SU-DHL-6 (cell line): Measurements from ENCODE around the gene DCANP1.

Experiments used
- H2AFZ ChIP-seq: fragments of 200-600 bp; sonication (generic); 2 replicates; pipeline ENCODE4 v1.6.1; 2014; ENCODE audit warnings: low read depth, mild to moderate bottlenecking, moderate library complexity, mixed read lengths, antibody characterized with exemption, low read length; ENCODE audit not compliant: severe bottlenecking
- H3F3A ChIP-seq: fragments of 200-600 bp; shearing (Covaris generic); 2 replicates; pipeline ENCODE4 v1.6.0; 2016; ENCODE audit warnings: antibody characterized with exemption, mild to moderate bottlenecking; ENCODE audit not compliant: insufficient read depth
- H3K27ac ChIP-seq: fragments of 200-600 bp; sonication (generic); 2 replicates; pipeline ENCODE4 v1.5.1; 2016; ENCODE audit warnings: low read depth, mild to moderate bottlenecking, low read length, moderate library complexity, mixed read lengths
- H3K27me3 ChIP-seq: fragments of 200-600 bp; sonication (generic), shearing (Covaris generic); 2 replicates; pipeline ENCODE4 v1.6.0; 2014; ENCODE audit warnings: mild to moderate bottlenecking, low read length
- H3K36me3 ChIP-seq: fragments of 200-600 bp; sonication (generic); 2 replicates; pipeline ENCODE4 v1.6.1; 2014; ENCODE audit warnings: mild to moderate bottlenecking, low read length, mixed read lengths
- H3K4me2 ChIP-seq: fragments of 300-600, 200-600 bp; shearing (Covaris generic), sonication (generic); 2 replicates; pipeline ENCODE4 v1.6.0; 2014; ENCODE audit warnings: low read length, low read depth, mild to moderate bottlenecking; ENCODE audit not compliant: poor library complexity, severe bottlenecking
- H3K4me3 ChIP-seq: fragments of 200-600 bp; sonication (generic); 2 replicates; pipeline ENCODE4 v1.5.1; 2014; ENCODE audit warnings: antibody characterized with exemption, low read length, mild to moderate bottlenecking, mixed read lengths; ENCODE audit not compliant: insufficient read depth, poor library complexity, severe bottlenecking
- H3K79me2 ChIP-seq: fragments of 200-600 bp; sonication (generic); 2 replicates; pipeline ENCODE4 v1.6.1; 2014; ENCODE audit warnings: mild to moderate bottlenecking, low read length, moderate library complexity; ENCODE audit not compliant: insufficient read depth
- H3K9ac ChIP-seq: fragments of 200-600 bp; sonication (generic); 2 replicates; pipeline ENCODE4 v1.7.0; 2014; ENCODE audit warnings: mild to moderate bottlenecking, low read length
- H3K9me2 ChIP-seq: fragments of 200-600 bp; sonication (generic); replicated peaks from 2 replicates; pipeline ENCODE4 v1.6.1; 2014; ENCODE audit warnings: low read length; ENCODE audit not compliant: insufficient read depth
- H3K9me3 ChIP-seq: fragments of 200-600 bp; sonication (generic); 2 replicates; pipeline ENCODE4 v1.6.1; 2014; ENCODE audit warnings: low read length, mixed read lengths; ENCODE audit not compliant: insufficient read depth
- H4K20me1 ChIP-seq: fragments of 200-600 bp; sonication (generic); 2 replicates; pipeline ENCODE4 v1.6.1; 2014; ENCODE audit warnings: low read depth, mild to moderate bottlenecking, antibody characterized with exemption, low read length, moderate library complexity, mixed read lengths
- CTCF ChIP-seq: fragments of 200-600 bp; sonication (generic); IDR thresholded peaks from one replicate; pipeline ENCODE4 v1.5.1; 2017; ENCODE audit warnings: antibody characterized with exemption, mild to moderate bottlenecking, low read length, moderate library complexity; ENCODE audit not compliant: insufficient read depth, poor library complexity, severe bottlenecking
- EZH2phosphoT487 ChIP-seq: fragments of 200-600 bp; sonication (generic), shearing (Covaris generic); conservative IDR thresholded peaks from 2 replicates; pipeline ENCODE4 v1.6.1; 2018; ENCODE audit warnings: mild to moderate bottlenecking, antibody characterized with exemption, low read length, moderate library complexity, mixed read lengths

DCANP1 gene

GRCh38 chr5:135491038-135491551, 43.9 kb upstream of the DCANP1 start:
- H3K9ac ChIP-seq: no peak overlapping the region
- H3K4me2 ChIP-seq: no peak overlapping the region
- no peaks in the 10 kb centered on the region for H3F3A ChIP-seq
- H3K27me3 ChIP-seq: no peaks in the 10 kb centered on the region
- TF ChIP-seq EZH2phosphoT487 (no peak), CTCF (no peak)
- H3K9me3 ChIP-seq: no peaks in the 10 kb centered on the region
- H4K20me1 ChIP-seq: no peaks in the 10 kb centered on the region
- no peak overlapping the region for H3K4me3 ChIP-seq
- H3K79me2 ChIP-seq: no peaks in the 10 kb centered on the region
- H3K36me3 ChIP-seq: no peaks in the 10 kb centered on the region
- no peak overlapping the region for H3K27ac ChIP-seq
- H3K9me2 ChIP-seq: no peaks in the 10 kb centered on the region
- H2AFZ ChIP-seq: no peak overlapping the region

GRCh38 chr5:135490245-135491037, 43.3 kb upstream of the DCANP1 start:
- no peaks in the 10 kb centered on the region for H4K20me1 ChIP-seq
- H3K9me3 ChIP-seq: no peaks in the 10 kb centered on the region
- no peak overlapping the region for H2AFZ ChIP-seq
- H3K4me2 ChIP-seq: no peak overlapping the region
- no peak overlapping the region for H3K27ac ChIP-seq
- no peaks in the 10 kb centered on the region for H3F3A ChIP-seq
- H3K27me3 ChIP-seq: no peaks in the 10 kb centered on the region
- H3K79me2 ChIP-seq: no peaks in the 10 kb centered on the region
- no peak for TF ChIP-seq CTCF
- no peak for TF ChIP-seq EZH2phosphoT487
- H3K4me3 ChIP-seq: no peak overlapping the region
- H3K9me2 ChIP-seq: no peaks in the 10 kb centered on the region
- no peak overlapping the region for H3K9ac ChIP-seq
- no peaks in the 10 kb centered on the region for H3K36me3 ChIP-seq

- Histone ChIP-seq H3K79me2 (no peaks in the 10 kb centered on the region), H3K4me3 (no peak overlapping the region), H3K9me2 (no peaks in the 10 kb centered on the region), H4K20me1 (no peaks in the 10 kb centered on the region), H3K36me3 (no peaks in the 10 kb centered on the region), H3K4me2 (no peak overlapping the region), H3K27ac (no peak overlapping the region), H2AFZ (no peak overlapping the region), H3F3A (no peaks in the 10 kb centered on the region), H3K27me3 (no peaks in the 10 kb centered on the region), H3K9ac (no peak overlapping the region), H3K9me3 (no peaks in the 10 kb centered on the region)
- no peak for TF ChIP-seq CTCF
- TF ChIP-seq EZH2phosphoT487: no peak
Observed at GRCh38 chr5:135489466-135490244, 42.5 kb upstream of the DCANP1 start.
